HG03139 (cell line): ENCODE data around the gene FFAR1.
"Not testable (repeated sequence)": the region's sequence is repeated elsewhere in the genome, so short reads cannot be mapped to it uniquely, and the experiment has no call there.

Source experiments
- ATAC-seq: cut with Tn5 transposase; IDR thresholded peaks from one replicate; pipeline ENCODE4 v1.9.1; 2021; ENCODE audit not compliant: unreplicated experiment

Gene FFAR1

GRCh38 chr19:35359395-35359794 is 11.7 kb downstream of the FFAR1 start:
- ATAC-seq, result not testable (repeated sequence)

- not testable (repeated sequence) for ATAC-seq
Measured at GRCh38 chr19:35360081-35360480, 12.4 kb downstream of the FFAR1 start.

- no peak for ATAC-seq
Measured at GRCh38 chr19:35360880-35361420, 13.2 kb downstream of the FFAR1 start.

GRCh38 chr19:35362261-35363000 is 14.7 kb downstream of the FFAR1 start:
- no peak for ATAC-seq

- no peak for ATAC-seq
Measured at GRCh38 chr19:35363001-35363590, 15.4 kb downstream of the FFAR1 start.

- ATAC-seq, result no peak
Measured at GRCh38 chr19:35363711-35364425, 16.2 kb downstream of the FFAR1 start.

- no peak for ATAC-seq
Measured at GRCh38 chr19:35365303-35365702, 17.6 kb downstream of the FFAR1 start.

- no peak for ATAC-seq
Measured at GRCh38 chr19:35368378-35368777, 20.7 kb downstream of the FFAR1 start.

GRCh38 chr19:35369522-35369921 is 21.8 kb downstream of the FFAR1 start:
- no peak for ATAC-seq

- ATAC-seq, result no peak
Measured at GRCh38 chr19:35370722-35371121, 23.0 kb downstream of the FFAR1 start, which contains the start of gene GPR42. Gene GPR42 (plus strand): TSS chr19:35371068. CDS start chr19:35371360, 292 bp downstream.

- no peak for ATAC-seq
Measured at GRCh38 chr19:35373492-35373891, 25.8 kb downstream of the FFAR1 start.

- ATAC-seq, result not testable (repeated sequence)
Measured at GRCh38 chr19:35374031-35374430, 26.3 kb downstream of the FFAR1 start.

GRCh38 chr19:35375505-35376307 is 28.0 kb downstream of the FFAR1 start:
- ATAC-seq, result no peak

- no peak for ATAC-seq
Measured at GRCh38 chr19:35377656-35378055, 30.0 kb downstream of the FFAR1 start.

GRCh38 chr19:35378356-35378755 is 30.7 kb downstream of the FFAR1 start:
- no peak for ATAC-seq

GRCh38 chr19:35379545-35379944 is 31.8 kb downstream of the FFAR1 start:
- not testable (repeated sequence) for ATAC-seq

GRCh38 chr19:35379992-35380391 is 32.3 kb downstream of the FFAR1 start:
- ATAC-seq, result no peak

GRCh38 chr19:35380450-35381124 is 32.9 kb downstream of the FFAR1 start:
- ATAC-seq, result no peak

GRCh38 chr19:35381318-35381717 is 33.6 kb downstream of the FFAR1 start:
- ATAC-seq, result no peak

- ATAC-seq, result no peak
Measured at GRCh38 chr19:35381926-35382325, 34.2 kb downstream of the FFAR1 start.
